Stimulated activated CD4-positive, alpha-beta T cell treated with anti-CD3 and anti-CD28 coated beads, Interleukin-12 subunit alpha, Interleukin-12 subunit beta, amount 100 ng/mL, for 24 hours (primary cell): ENCODE data around the gene RRAS.
A peak's percentile ranks its signal among the peaks of the same experiment; 100 is the strongest.
"Not testable (repeated sequence)": the region's sequence is repeated elsewhere in the genome, so short reads cannot be mapped to it uniquely, and the experiment has no call there.

Experiments
- DNase-seq, 2 experiments: peaks; one replicate each; pipeline ENCODE4 v3.0.0-alpha.2; 2020; ENCODE audit warnings: low read depth in 2 of 2

Gene RRAS

DNA sequence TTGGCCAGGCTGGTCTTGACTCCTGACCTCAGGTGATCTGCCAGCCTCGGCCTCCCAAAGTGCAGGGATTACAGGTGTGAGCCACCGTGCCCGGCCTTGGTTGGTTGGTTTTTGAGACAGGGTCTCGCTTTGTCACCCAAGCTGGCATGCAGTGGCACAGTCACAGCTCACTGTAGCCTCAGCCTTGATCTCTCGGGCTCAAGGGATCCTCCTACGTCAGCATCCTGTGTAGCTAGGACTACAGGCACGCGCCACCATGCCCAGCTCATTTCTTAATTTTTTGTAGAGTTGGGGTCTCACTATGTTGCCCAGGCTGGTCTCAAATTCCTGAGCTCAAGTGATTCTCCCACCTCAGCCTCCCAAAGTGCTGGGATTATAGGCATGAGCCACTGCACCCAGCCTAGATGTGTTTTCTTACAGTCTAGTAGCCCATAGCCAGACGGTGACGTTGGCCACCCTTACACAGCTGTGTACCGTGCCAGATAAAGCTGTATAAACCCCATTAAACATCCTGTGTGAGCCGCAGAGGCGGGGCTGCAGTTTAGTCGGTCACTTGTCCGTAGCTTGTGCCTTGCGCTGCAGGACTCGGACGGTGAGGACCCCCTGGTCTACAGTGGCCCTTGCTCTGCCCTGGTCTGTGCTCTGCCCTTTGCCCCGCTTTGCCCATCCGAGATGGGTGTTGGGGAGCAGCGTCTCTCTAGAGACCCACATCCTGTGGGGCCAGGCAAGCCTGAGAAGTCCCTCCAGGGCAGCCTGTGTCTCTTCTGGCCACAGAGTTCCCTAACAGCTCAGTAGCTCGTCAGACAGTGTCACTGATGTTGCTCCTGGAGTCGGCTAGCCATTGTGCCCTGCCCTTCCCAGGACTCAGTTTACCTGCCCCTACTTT, 15.9 kb upstream of the RRAS start:
- DNase-seq: no peak

DNA sequence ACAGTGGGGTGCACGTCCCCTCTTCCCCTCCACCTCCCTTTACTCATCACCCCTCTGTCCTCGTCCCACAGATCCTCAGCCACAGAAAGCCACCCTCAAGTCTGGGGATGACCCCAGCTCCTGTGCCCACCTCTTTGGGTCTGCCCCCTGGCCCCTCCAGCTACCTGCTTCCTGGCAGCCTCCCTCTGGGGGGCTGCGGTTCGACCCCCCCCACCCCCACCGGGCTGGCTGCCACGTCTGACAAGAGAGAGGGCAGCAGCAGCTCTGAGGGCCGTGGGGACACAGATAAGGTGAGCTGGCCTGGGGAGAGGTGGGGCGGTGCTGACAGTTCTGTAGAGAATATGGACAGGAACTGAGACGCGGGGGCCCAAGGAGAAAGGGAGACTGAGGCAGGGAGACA, 14.6 kb upstream of the RRAS start:
- no peak for DNase-seq

DNA sequence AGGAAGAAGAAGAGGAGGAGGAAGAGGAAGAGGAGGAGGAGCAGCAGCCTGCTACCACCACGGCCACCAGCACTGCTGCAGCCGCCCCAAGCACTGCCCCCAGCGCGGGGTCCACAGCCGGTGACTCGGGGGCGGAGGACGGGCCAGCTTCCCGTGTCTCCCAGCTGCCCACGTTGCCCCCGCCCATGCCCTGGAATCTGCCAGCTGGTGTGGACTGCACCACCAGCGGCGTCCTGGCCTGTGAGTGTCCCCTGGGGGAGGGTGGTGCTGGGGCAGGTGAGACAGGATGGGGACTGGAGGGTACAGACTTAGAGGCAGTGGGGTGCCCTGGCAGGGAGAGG, 13.5 kb upstream of the RRAS start:
- no peak for DNase-seq

DNA sequence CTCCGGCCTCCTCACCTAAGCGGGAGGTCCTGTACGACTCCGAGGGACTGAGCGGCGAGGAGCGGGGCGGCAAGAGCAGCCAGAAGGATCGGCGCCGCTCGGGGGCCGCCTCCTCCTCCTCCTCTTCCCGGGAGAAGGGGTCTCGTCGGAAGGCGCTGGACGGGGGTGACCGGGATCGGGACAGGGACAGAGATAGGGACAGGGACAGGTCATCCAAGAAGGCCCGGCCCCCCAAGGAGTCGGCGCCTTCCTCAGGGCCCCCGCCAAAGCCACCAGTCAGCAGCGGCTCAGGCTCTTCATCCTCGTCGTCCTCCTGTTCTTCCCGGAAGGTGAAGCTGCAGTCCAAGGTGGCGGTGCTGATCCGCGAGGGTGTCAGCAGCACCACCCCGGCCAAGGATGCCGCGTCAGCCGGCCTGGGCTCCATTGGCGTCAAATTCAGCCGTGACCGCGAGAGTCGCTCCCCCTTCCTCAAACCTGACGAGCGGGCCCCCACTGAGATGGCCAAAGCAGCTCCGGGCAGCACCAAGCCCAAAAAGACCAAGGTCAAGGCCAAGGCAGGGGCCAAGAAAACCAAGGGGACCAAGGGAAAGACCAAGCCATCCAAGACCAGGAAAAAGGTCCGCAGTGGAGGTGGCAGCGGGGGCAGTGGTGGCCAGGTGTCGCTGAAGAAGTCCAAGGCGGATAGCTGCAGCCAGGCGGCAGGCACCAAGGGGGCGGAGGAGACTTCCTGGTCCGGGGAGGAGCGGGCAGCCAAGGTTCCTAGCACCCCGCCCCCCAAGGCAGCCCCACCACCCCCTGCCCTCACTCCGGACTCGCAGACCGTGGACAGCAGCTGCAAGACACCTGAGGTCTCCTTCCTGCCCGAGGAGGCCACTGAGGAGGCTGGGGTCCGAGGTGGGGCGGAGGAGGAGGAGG, 12.9 kb upstream of the RRAS start:
- no peak for DNase-seq

DNA sequence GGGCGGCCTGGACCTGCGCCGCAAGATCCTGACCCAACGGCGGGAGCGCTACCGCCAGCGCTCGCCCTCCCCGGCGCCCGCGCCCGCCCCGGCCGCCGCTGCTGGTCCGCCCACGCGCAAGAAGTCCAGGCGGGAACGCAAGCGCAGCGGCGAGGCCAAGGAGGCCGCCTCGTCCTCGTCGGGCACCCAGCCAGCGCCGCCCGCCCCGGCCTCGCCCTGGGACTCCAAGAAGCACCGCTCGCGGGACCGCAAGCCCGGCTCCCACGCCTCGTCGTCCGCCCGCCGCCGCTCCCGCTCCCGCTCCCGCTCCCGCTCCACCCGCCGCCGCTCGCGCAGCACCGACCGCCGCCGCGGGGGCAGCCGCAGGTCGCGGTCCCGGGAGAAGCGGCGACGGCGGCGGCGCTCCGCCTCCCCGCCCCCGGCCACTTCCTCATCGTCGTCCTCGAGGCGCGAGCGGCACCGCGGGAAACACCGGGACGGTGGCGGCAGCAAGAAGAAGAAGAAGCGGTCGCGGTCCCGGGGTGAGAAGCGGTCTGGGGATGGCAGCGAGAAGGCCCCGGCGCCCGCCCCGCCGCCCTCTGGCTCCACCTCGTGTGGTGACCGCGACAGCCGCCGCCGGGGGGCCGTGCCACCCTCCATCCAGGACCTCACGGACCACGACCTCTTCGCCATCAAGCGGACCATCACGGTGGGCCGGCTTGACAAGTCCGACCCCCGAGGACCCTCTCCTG, 12.0 kb upstream of the RRAS start:
- DNase-seq: no peak

DNA sequence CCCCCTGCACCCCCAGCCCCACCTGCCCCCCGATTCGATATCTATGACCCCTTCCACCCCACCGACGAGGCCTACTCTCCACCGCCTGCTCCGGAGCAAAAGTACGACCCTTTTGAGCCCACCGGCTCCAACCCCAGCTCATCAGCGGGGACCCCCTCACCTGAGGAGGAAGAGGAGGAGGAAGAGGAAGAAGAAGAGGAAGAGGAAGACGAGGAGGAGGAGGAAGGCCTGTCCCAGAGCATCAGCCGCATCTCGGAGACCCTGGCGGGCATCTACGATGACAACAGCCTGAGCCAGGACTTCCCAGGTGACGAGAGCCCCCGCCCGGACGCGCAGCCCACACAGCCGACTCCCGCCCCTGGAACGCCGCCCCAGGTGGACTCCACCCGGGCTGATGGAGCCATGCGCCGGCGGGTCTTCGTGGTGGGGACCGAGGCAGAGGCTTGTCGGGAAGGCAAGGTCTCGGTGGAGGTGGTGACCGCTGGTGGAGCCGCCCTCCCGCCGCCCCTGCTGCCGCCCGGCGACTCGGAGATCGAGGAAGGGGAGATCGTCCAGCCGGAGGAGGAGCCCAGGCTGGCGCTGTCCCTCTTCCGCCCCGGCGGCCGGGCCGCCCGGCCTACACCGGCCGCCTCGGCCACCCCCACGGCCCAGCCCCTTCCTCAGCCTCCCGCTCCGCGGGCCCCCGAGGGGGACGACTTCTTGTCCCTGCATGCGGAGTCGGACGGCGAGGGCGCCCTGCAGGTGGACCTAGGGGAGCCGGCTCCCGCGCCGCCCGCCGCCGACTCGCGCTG, 11.3 kb upstream of the RRAS start:
- no peak for DNase-seq

DNA sequence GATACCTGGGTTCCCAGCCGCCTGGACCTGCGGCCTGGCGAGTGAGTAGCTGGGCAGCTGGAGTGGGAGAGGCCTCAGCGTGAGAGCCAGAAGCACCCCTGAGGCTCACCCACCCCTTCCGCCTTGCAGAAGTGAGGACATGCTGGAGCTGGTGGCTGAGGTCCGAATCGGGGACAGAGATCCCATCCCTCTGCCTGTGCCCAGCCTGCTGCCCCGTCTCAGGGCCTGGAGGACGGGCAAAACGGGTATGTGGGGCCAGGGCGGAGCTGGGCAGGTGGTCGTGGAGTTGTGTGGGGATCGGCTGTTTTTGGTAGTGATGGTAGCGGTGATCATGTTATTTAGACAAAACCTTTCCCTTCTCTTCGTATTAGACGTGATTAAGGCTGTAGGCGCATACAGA, 6.6 kb upstream of the RRAS start:
- DNase-seq: no peak

DNA sequence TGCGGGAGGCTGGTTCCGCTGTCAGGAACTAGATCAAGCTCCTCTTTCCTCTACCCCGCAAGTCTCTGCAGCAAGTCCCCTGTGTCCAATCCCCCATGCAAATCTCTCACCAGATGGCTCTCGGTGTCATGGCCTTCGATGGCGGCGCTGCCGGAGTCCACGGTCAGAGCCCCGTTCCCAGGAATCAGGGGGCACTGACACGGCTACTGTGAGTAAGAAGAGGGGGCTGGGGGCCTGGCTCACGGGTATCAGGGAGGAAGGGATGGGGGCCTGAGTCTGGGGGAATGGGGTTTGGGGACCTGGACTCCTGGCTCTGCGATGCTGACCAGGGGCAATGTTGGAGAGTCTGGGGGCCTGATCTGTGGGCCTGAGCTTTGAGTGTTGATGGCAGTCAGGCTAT, 6.1 kb upstream of the RRAS start:
- DNase-seq: no peak

DNA sequence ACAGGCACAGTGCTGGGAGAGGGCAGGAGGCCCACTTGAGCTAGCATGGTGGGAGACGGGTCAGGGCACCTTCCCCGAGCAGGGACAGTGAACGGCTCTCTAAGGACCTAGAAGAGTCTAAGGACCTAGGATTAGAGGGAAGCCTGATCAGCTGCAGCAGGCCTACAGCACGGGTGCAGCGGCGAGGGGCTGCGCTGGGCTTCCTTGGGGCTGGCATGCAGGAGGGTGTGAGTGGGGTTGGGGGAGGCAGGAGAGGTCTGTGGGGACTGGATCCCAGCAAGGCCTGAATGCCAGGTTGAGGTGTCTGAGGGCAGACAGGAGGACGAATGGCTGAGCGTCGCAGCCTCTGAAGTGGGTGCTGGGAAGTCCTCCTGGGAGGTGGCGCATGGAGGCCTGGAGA, 5.6 kb upstream of the RRAS start:
- DNase-seq: no peak

DNA sequence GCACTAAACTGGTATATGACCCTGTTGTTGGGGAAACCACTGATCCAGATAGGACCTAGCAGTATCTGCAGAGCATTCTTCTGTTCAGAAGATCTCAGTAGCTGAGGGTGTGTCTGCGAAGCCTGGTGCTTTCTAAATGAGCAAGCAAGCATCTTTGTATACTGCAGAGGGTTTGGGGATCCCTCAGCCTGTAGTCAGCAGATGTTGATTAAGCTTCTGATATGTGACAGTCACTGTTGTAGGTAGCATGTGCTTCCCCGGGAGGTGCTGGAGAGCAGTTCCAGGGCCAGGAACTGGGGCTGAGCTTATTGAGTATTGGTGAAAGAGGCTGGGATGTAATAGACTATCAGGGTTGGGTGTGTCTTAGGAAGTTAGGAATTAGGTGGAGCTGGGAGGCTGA, 3.5 kb upstream of the RRAS start:
- DNase-seq: no peak

DNA sequence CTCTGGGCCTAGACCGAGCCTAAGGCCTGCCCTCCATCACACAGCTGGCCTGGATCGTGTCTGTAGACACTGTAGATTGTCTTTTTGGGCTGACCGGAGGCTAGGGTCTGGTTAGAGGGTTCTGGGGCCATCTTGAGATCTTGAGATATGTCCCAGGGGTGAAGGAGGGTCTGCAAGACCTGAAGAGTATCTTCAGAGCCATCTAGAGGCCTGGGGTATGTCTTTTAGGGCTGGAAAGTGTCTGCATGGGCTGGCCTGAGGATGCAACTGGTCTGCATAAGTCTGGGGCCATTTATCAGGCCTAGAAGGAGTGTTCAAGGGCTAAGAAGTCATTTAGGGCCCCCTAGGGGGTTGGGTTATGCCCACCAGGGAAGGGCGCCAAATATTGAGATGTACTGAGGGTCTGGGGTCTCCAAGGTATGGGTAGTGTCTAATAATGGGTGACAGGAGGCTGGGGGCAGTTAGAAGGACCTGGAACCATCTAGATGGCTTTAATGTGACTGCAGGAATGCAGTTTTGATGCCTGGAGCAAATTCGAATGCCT, 2.6 kb upstream of the RRAS start:
- no peak for DNase-seq

DNA sequence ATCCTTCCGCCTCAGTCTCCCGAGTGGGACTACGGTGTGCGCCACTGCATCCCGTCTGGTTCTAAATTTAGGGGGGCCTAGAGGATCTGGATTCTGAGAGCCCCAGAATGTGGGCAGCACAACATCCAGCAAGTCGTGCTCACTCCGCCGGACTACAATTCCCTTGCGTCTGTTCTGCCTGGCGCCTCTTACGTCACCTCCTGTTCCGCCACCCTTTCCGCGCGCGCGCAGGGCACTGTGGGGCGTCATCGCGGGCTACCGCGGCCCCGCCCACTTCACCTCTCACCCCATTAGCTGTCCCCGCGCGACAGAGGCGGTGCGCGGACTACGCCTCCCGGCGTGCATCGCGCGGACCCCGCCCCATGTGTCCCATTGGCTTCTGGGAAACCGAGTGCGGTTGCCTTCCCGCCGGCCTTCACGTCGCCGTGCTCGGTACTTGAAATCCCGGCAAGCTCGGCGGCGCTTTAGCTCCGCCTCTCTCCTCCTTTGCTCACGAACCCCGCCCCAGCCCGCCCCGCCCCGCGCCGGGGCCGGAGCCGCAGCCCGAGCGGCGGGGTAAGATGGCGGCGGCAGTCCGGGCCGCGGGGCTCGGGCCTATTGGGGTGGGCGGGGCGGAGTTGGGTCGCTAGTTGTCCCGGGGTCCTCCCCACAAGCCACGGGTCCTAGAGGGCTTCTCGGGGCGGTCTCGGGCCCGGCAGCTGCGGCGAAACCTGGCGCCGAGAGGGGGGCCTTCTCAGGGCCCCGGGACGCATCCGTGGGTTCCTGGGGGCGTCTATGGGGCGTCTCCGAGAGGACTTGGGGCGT, 1.9 kb upstream of the RRAS start, which contains the start of gene SCAF1:
Gene SCAF1 (plus strand): TSS at position 522 of the 804 bp plus-strand sequence. CDS start 2,818 bp downstream, outside the sequence.
- peak; percentile 97 to 98 for DNase-seq

DNA sequence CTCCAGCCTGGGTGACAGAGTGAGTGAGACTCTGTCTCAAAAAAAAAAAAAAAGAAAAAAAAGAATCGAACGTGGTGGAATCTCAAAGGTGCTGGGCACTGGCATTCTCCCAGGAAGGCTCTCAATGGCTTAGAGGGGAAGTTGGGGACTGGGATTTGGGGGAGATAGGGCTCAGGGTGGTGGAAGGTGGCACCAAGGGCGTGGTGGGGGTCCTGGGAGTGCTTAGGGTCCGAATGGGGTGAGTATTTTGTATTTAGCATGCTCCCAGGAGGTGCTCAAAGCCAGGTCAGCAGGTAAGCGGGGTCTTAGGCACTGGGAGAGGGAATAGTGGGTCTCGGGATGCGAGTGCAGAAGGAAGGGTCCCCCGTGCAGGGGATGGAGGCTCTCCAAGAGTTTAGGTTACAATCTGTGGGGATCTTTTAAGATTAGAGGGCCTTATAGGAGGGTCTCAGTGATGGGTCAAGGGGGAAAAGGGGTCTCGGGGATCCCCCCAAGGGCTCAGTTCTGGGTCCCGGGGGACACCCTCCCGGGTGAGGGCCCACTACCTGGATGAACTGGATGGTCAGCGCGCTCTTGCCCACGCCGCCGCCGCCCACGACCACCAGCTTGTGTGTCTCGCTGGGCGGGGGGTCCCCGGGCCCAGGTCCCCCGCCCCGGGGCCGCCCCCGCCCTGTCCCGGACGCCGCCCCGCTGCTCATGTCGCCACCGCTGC, 386 bp downstream of the RRAS start:
- DNase-seq: no peak

DNA sequence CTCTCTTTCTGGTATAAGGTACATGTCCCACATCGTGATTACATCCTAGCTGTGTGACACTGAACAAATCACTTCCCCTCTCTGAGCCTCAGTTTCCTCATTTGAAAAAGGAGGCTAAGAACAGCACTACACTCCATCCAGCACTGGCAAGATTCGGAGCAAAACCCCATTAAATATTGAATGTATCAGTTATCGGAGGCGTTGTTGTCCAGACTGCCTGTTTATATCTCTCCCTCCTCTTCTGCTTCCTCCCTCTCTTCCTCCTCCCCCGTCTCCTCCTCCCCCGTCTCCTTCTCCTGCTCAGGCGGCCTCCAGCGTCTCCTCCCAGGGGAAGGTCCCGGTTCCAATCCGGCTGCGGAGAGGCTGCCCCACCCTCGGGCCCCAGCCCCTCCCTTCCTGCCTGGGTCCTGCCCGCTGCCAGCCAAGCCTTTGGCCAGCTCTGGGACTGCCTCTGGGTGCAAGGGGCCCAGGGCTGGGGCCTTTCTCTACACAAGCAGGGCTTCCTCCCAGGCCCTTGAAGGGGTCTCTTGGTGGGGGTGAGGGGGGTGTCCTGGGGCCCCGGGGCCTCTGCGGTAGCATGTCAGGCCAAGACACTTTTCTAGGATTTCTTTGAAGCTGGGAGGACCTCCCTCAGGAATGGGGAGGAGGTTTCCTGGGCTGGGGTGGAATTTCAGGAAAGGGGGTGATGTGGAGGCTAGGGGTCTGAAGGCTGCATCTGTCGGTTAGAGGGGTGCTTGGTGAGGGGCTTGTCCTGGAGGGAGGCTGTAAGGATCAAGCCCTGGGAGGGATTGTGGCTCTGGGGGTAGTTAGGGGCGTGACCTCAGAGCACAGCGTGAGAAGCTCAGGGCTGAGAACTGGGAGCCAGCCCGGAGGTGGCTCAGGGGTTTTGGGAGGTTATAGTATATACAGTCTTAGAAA, 1.9 kb downstream of the RRAS start:
- DNase-seq: no peak

DNA sequence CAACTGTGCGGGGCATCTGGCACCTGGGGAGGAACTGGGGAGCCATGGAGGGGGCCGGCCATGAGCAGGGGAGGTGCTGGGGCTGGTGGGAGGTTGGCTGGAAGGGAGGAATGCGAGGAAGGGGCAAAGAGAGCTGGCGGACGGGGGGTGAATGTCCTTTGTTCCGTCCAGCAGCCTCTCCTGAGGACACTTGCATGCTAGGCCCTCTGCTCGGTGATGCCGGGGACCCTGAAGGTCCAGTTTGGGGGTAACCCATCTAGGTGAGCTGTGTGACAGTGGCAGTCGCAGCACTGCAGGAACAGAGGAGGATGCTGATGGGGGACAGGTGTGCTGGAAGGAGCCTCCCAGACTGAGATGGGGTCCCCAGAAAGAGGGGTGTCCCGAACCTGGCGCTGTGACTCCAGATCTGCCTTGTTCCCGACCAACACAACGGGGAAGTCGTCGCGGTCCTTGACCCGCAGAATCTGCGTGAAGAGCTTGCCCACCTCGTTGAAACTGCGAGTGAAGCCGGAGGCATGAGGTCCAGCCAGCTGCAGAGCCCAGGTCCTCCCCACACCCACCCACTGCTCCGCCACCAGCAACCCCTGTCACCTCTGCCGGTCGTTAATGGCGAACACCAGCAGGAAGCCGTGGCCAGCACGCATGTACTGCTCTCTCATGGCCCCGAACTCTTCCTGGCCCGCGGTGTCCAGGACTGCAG, 3.6 kb downstream of the RRAS start:
- no peak for DNase-seq

DNA sequence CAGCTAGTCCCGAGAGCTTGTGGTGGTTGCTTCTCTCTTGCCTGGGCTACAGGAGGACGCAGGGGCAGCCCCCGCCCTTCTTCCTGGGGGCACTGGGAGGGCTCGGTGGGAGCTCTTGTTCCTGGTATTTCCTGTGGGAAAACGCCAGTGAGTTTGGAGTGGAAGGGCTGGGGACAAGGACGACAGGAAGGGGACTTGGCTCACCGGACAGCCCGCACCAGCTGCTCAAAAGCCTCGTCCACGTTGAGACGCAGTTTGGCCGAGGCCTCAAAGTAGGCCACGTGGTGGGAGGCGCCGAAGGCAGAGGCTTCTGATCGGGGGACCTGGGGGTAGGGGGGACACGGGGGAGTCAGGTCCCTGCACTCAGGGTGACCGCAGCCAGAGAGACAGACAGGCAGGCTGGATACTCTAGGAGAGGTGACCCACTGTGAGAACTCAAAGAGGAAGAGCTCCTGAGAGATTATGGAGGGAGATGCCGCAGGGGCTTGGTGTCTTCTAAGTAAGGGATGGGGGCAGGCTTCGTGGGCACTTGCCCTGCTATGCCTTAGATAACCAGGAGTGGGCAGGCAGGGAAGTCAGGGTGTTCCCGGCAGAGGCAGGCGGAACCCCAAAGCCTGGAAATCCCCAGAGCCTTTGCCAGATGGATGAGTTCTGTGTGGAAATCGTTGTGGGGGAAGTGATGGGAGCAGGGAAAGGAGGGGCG, 4.3 kb downstream of the RRAS start:
- DNase-seq: no peak

DNA sequence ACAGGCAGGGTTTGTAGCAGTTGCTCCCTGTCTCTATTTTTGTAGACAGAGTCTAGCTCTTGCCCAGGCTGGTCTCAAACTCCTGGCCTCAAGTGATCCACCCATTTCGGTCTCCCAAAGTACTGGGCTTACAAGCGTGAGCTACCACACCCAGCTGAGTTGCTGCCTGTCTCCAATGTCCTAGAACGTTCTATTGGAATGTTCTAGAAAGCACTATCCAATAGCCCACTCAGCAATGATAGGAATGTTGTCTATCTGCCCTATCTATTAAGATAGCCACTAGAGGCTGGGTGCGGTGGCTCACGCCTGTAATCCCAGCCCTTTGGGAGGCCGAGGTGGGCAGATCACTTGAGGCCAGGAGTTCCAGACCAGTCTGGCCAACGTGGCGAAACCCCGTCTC, 6.7 kb downstream of the RRAS start:
- not testable (repeated sequence) for DNase-seq
